ENCODE data around the gene SETD5. TPM values are rescaled to one million over a fixed set of nuclear protein-coding genes. Genes with fewer than 3 reads are reported as not detected.
A peak's percentile ranks its signal among the peaks of the same experiment; 100 is the strongest.

Gene SETD5
- total and polyA plus RNA-seq, 2 donors (not counting 3 experiments of a cell fraction or from before 2014, with no cell fraction given): 48.2 to 149 TPM

GRCh38 chr3:9500108-9501050 is 103.0 kb downstream of the SETD5 start:
- Histone ChIP-seq H3K36me3 (ENCODE audit: control insufficient read depth in 2 of 2, extremely low read depth in 1 of 2, insufficient read depth in 2 of 2, low read length in 2 of 2) (no peaks in the 10 kb centered on the region), H3K4me3 (replicated peaks in 1 of 3; ENCODE audit: insufficient read depth in 1 of 3, low read depth in 1 of 3, low read length in 3 of 3) (no peak overlapping the region), H3K4me2 (ENCODE audit: insufficient read depth, low read length) (no peak overlapping the region), H3K9me3 (replicated peaks; ENCODE audit: control insufficient read depth, insufficient read depth, low read length) (no peaks in the 10 kb centered on the region), H3K9me1 (replicated peaks; ENCODE audit: control insufficient read depth, extremely low read depth, insufficient read depth, low read length) (no peaks in the 10 kb centered on the region), H3K9ac (replicated peaks; ENCODE audit: extremely low read depth, insufficient read depth, low read length) (no peak overlapping the region), H3K27ac (ENCODE audit: insufficient read depth, low read depth, low read length) (no peak overlapping the region), H3K4me1 (ENCODE audit: control insufficient read depth, extremely low read depth, insufficient read depth, low read length) (peaks cover 3% of the 10 kb centered on the region), H3K79me2 (ENCODE audit: control insufficient read depth, insufficient read depth, low read length) (no peaks in the 10 kb centered on the region), H2AFZ (ENCODE audit: low read depth, low read length) (peak overlapping the region; percentile 13), H3K27me3 (ENCODE audit: control insufficient read depth in 2 of 2, insufficient read depth in 2 of 2, low read length in 2 of 2) (peaks cover 8 to 13% of the 10 kb centered on the region in 2 experiments), H4K20me1 (replicated peaks; ENCODE audit: control insufficient read depth, extremely low read depth, insufficient read depth, low read length) (no peaks in the 10 kb centered on the region)
- no TSS peak for BruUV-seq (replicated peaks)
- dilution Hi-C loops (cut with MboI; ENCODE audit: extremely low pct_ligation_motif_present, low sequenced_read_pairs): no loop called here
- TF ChIP-seq POLR2A (IDR thresholded peaks at IDR 0.05; ENCODE audit: low read depth, low read length) (no peak), CTCF (IDR thresholded peaks at IDR 0.05; ENCODE audit: extremely low read depth in 1 of 2, insufficient read depth in 1 of 2, low read depth in 1 of 2, low read length in 2 of 2) (peak; percentile 96 to 97), MAX (IDR thresholded peaks at IDR 0.05; ENCODE audit: insufficient read depth, insufficient read length) (no peak), EZH2 (IDR thresholded peaks at IDR 0.05; ENCODE audit: borderline replicate concordance, low read depth, low read length, severe bottlenecking) (peak; percentile 51)
- intact Hi-C loops (cut with micrococcal nuclease): loop anchor here (5.0 to 10.0 kb wide), 3 partner anchors 147 to 434 kb away; partner anchors contain the start of genes CRELD1 and MTMR14
- CTCF ChIA-PET: interaction anchor here (0.6 to 1.5 kb wide), 10 partner anchors 9 to 446 kb away, joined by 3 to 14 read pairs (median 3); partner anchors contain the start of gene THUMPD3
- DNase-seq (ENCODE audit: low read depth, low spot score) (peak; percentile 52), FAIRE-seq (peak; percentile 71)
- POLR2A ChIA-PET: no interaction called here

Measured in endothelial cell of umbilical vein (primary cell).